Measurements from ENCODE around the gene ASPG.

DNA sequence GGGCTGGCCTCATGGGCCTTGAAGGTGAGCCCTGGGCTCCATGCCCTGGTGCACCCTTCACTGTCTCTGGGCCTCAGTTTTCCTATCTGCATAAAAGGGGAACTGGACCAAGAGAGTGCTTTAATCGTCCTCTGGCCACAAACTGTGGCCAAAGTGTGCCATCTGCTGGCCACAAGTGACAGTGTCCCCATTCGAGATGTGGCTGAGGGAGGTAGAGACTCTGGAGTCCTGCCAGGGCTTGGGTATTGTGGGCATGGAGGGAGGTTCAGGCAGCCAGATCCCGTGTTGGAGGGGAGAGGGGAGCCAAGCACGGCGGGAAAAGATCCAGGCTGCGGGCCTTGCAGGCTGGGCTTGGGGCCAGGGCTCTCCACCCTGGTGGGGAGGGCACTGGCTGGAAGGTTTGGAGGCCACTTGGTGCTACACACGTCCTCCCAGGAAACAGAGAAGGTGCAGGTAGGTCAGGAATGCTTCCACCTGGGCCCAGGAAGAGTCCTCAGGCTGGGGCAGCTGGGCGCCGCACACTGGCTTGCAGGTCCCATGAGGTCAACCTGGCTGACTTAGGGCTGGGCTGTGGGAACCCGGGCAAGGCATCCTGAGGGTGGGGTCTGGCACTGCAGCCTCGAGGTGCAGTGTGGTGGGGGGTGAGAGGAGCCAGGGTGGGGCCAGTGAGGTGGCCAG, 45.6 kb downstream of the ASPG start:
- TF ChIP-seq, protein P1, sequence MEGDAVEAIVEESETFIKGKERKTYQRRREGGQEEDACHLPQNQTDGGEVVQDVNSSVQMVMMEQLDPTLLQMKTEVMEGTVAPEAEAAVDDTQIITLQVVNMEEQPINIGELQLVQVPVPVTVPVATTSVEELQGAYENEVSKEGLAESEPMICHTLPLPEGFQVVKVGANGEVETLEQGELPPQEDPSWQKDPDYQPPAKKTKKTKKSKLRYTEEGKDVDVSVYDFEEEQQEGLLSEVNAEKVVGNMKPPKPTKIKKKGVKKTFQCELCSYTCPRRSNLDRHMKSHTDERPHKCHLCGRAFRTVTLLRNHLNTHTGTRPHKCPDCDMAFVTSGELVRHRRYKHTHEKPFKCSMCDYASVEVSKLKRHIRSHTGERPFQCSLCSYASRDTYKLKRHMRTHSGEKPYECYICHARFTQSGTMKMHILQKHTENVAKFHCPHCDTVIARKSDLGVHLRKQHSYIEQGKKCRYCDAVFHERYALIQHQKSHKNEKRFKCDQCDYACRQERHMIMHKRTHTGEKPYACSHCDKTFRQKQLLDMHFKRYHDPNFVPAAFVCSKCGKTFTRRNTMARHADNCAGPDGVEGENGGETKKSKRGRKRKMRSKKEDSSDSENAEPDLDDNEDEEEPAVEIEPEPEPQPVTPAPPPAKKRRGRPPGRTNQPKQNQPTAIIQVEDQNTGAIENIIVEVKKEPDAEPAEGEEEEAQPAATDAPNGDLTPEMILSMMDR (IDR thresholded peaks at IDR 0.05), result peak in 2 of 3 experiments; percentile 27 to 36
- TF ChIP-seq POLR2A (IDR thresholded peaks at IDR 0.05; ENCODE audit: low read depth) (no peak), POLR2AphosphoS5 (IDR thresholded peaks at IDR 0.05) (no peak), EP300 (IDR thresholded peaks at IDR 0.05) (no peak)
